GM12892 (cell line): ENCODE data around the gene PECR.

Experiments used
- POLR2A ChIP-seq: IDR thresholded peaks from 2 replicates; pipeline ENCODE4 v1.6.1; 2011; ENCODE audit warnings: low read depth, low read length, control low read depth
- TAF1 ChIP-seq: IDR thresholded peaks from 2 replicates; pipeline ENCODE4 v1.6.1; 2011; ENCODE audit warnings: low read depth, mild to moderate bottlenecking, control low read depth, low read length, borderline replicate concordance

DNA sequence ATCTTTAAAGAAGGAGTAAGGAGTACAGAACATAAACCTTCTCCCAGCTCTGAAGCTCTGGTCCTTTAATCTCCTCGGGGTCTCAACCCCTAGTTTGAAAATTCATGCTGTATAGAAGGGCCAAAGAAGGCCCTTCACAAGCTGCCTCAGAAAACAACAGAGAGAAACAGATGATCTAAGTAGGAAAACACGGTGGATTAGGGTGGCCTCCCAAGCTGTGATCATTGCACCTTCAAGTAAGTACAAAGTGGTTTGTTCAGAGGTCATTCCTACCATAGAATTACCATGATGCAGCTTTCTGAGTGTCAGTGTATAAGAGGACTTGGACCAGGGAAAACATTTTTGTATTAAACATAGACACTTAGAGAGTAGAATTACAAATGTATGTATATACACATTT, 11.0 kb upstream of the PECR start:
- TF ChIP-seq POLR2A = no peak
- TF ChIP-seq TAF1 = no peak
